Measurements from ENCODE around the gene CCDC195. TPM values are rescaled to one million over a fixed set of nuclear protein-coding genes. Genes with fewer than 3 reads are reported as not detected.

The CCDC195 gene
- total RNA-seq, result not detected
- not detected for polyA plus RNA-seq (ENCODE audit: insufficient read length in 6 of 6)
- long read RNA-seq, donor 1, result 0 reads
- long read RNA-seq, donor 2, result 0 reads
- long read RNA-seq, donor 3, result 0 reads
- long read RNA-seq, donor 4, result 0 reads
- long read RNA-seq, donor 5, result 0 reads
- long read RNA-seq, donor 6, result 0 reads
- long read RNA-seq, donor 7, result 0 reads
- long read RNA-seq, donor 8, result 0 reads
- long read RNA-seq, donor 9, result 0 reads
- long read RNA-seq, donor 10, result 0 reads
- long read RNA-seq, donor 11, result 0 reads
- long read RNA-seq, donor 12, result 0 reads

DNA sequence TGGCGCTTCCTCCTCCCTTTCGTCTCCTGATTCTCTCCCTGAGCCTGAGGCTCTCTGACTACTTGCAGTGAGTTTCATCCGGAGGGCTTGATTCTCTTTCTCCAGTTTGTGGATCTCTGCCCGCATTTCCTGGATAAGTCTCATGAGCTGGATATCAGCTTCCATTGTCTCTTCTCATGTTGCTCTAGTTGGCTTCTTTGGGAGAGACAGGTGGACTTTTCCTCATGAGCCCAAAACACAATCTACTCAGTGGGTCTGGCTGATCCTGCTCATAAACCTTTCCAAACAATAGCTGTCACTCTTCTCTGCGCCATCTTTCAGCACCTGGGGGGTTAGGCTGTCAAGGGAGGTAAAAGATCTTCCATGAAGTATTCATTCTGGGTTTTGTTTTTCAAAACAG, at the start of gene CCDC195:
Gene CCDC195 (minus strand): TSS at position 165 of the 400 bp plus-strand sequence. CDS start 0 bp downstream, at position 165.
- ATAC-seq, result no peak
- no peak for DNase-seq
- Histone ChIP-seq H3K36me3 (no peaks in the 10 kb centered on the region), H3K27ac (no peak within 1 kb of the TSS), H3K9me3 (no peaks in the 10 kb centered on the region), H3K4me1 (no peaks in the 10 kb centered on the region), H3K27me3 (no peaks in the 10 kb centered on the region), H3K4me3 (no peak within 1 kb of the TSS)
- intact Hi-C loops (cut with DNase I), result no loop called here
- TF ChIP-seq CTCF (IDR thresholded peaks at IDR 0.05), result no peak

- no peaks in the 10 kb centered on the region for H3K27me3 ChIP-seq
- no peak overlapping the region for H3K27ac ChIP-seq
- ATAC-seq (no peak), DNase-seq (no peak)
- H3K4me3 ChIP-seq, result no peak overlapping the region
- no peak for TF ChIP-seq CTCF (IDR thresholded peaks at IDR 0.05)
- H3K9me3 ChIP-seq, result no peaks in the 10 kb centered on the region
- H3K4me1 ChIP-seq, result no peaks in the 10 kb centered on the region
- intact Hi-C loops (cut with DNase I), result no loop called here
- H3K36me3 ChIP-seq, result peaks cover 0 to 67% of the 10 kb centered on the region in 2 donors
These were observed 48.5 kb upstream of the CCDC195 start for GRCh38 chr2:224764565-224765236.

DNA sequence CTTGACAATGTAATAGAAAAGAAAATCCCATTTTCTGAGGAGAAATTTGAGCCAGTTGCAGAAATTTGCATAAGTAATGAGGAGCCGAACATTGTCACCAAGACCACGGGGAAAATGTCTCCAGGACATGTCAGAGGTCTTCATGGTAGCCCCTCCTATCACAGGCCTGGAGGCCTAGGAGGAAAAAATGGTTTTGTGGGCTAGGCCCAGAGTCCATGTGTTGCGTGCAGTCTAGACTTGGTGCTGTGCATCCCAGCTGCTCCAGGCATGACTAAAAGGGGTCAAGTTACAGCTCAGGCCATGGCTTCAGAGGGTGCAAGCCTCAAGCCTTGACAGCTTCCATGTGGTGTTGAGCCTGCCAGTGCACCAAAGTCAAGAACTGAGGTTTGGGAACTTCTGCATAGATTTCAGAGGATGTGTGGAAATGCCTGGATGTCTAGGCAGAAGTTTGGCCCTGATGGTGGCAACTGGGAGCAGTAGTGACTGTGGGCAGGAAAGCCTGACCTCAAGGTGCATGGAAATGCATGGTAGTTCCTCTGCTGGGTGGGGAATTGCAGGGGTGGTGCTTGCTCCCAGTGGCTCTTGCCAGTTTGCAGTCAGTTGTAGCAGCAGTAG, 41.9 kb upstream of the CCDC195 start:
- Histone ChIP-seq H3K36me3 (peaks cover 0 to 23% of the 10 kb centered on the region in 2 donors), H3K4me1 (no peaks in the 10 kb centered on the region), H3K4me3 (no peak overlapping the region), H3K9me3 (peaks cover 0 to 20% of the 10 kb centered on the region in 2 donors), H3K27me3 (no peaks in the 10 kb centered on the region), H3K27ac (no peak overlapping the region)
- intact Hi-C loops (cut with DNase I), result no loop called here
- DNase-seq (no peak), ATAC-seq (no peak)
- TF ChIP-seq CTCF (IDR thresholded peaks at IDR 0.05), result no peak

DNA sequence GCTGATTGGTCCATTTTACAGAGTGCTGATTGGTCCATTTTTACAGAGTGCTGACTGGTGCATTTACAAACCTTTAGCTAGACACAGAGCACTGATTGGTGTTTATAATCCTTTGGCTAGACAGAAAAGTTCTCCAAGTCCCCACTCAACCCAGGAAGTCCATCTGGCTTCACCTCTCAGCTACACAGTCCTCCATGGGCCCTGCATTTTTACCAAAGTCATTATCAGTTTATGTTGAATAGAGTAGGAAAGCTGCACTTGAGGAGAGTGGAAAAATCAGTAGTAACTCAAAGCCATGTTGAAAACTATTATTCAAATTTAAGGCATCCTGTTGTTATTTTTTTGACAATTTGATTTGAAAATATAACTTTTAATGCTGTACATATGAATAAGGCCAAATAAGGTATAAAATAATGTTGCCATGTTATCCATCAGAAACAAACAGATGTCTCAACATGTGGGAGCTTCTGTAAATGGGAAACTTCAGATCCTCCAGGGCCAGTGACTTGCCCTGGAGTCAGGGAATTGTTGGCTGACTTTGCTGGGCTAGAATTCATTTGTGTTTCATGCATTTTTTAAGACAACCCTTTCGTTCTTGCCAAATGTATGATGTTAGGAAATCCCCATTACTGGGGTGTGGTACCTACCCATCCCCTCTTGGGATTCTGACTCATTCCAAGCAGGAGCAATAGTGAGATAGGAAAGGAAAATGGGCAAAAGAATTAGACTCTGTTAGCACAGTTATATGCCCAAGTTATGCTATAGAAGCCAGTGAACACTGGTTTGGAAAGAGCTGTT, 37.8 kb upstream of the CCDC195 start:
- H3K4me3 ChIP-seq, result no peak overlapping the region
- intact Hi-C loops (cut with DNase I), result no loop called here
- peaks cover 0 to 20% of the 10 kb centered on the region in 2 donors for H3K9me3 ChIP-seq
- ATAC-seq (peak; percentile 29), DNase-seq (no peak)
- H3K27ac ChIP-seq, result no peak overlapping the region
- H3K36me3 ChIP-seq, result peaks cover 0 to 12% of the 10 kb centered on the region in 2 donors
- no peak for TF ChIP-seq CTCF (IDR thresholded peaks at IDR 0.05)
- no peaks in the 10 kb centered on the region for H3K4me1 ChIP-seq
- H3K27me3 ChIP-seq, result no peaks in the 10 kb centered on the region
